Measurements from ENCODE around the gene PLCB1. TPM values are rescaled to one million over a fixed set of nuclear protein-coding genes. Genes with fewer than 3 reads are reported as not detected.

The PLCB1 gene
- total RNA-seq, 1 experiment from 2014 or later, result 7.2 TPM

GRCh38 chr20:8532169-8532568, 400.1 kb downstream of the PLCB1 start:
- DNase-seq (ENCODE audit: low read depth), result no peak

- DNase-seq (ENCODE audit: low read depth), result no peak
Observed at GRCh38 chr20:8534368-8535160, 402.5 kb downstream of the PLCB1 start.

GRCh38 chr20:8535403-8536261, 403.6 kb downstream of the PLCB1 start:
- DNase-seq (ENCODE audit: low read depth), result no peak

- no peak for DNase-seq (ENCODE audit: low read depth)
Observed at GRCh38 chr20:8536262-8536618, 404.2 kb downstream of the PLCB1 start.

- no peak for DNase-seq (ENCODE audit: low read depth)
Observed at GRCh38 chr20:8540466-8540865, 408.4 kb downstream of the PLCB1 start.

GRCh38 chr20:8542110-8542486, 410.0 kb downstream of the PLCB1 start:
- DNase-seq (ENCODE audit: low read depth), result no peak

- peak; percentile 79 for DNase-seq (ENCODE audit: low read depth)
Observed at GRCh38 chr20:8545212-8545611, 413.1 kb downstream of the PLCB1 start.

- DNase-seq (ENCODE audit: low read depth), result no peak
Observed at GRCh38 chr20:8547035-8547650, 415.1 kb downstream of the PLCB1 start.

GRCh38 chr20:8547968-8548588, 416.0 kb downstream of the PLCB1 start:
- DNase-seq (ENCODE audit: low read depth), result no peak

GRCh38 chr20:8549192-8549591, 417.1 kb downstream of the PLCB1 start:
- no peak for DNase-seq (ENCODE audit: low read depth)

GRCh38 chr20:8557711-8558110, 425.6 kb downstream of the PLCB1 start:
- DNase-seq (ENCODE audit: low read depth), result peak; percentile 10

- no peak for DNase-seq (ENCODE audit: low read depth)
Observed at GRCh38 chr20:8562356-8562755, 430.3 kb downstream of the PLCB1 start.

GRCh38 chr20:8568075-8568474, 436.0 kb downstream of the PLCB1 start:
- no peak for DNase-seq (ENCODE audit: low read depth)

GRCh38 chr20:8569766-8570165, 437.7 kb downstream of the PLCB1 start:
- no peak for DNase-seq (ENCODE audit: low read depth)

GRCh38 chr20:8571611-8572010, 439.5 kb downstream of the PLCB1 start:
- DNase-seq (ENCODE audit: low read depth), result no peak

- no peak for DNase-seq (ENCODE audit: low read depth)
Observed at GRCh38 chr20:8573686-8574085, 441.6 kb downstream of the PLCB1 start.

- DNase-seq (ENCODE audit: low read depth), result no peak
Observed at GRCh38 chr20:8575114-8575513, 443.0 kb downstream of the PLCB1 start.

- DNase-seq (ENCODE audit: low read depth), result no peak
Observed at GRCh38 chr20:8578161-8578865, 446.2 kb downstream of the PLCB1 start.

- no peak for DNase-seq (ENCODE audit: low read depth)
Observed at GRCh38 chr20:8579035-8579434, 447.0 kb downstream of the PLCB1 start.

GRCh38 chr20:8581446-8582183, 449.5 kb downstream of the PLCB1 start:
- DNase-seq (ENCODE audit: low read depth), result peak; percentile 11
